ENCODE results near the gene ZBTB44. TPM values are rescaled to one million over a fixed set of nuclear protein-coding genes. Genes with fewer than 3 reads are reported as not detected.
"Not testable (repeated sequence)": the region's sequence is repeated elsewhere in the genome, so short reads cannot be mapped to it uniquely, and the experiment has no call there.

ZBTB44 gene
- total and polyA plus RNA-seq, 11 donors: 9.7 to 56.3 (median 37.2) TPM

- intact Hi-C loops (cut with DNase I): no loop called here
- Histone ChIP-seq H3K4me3 (no peak overlapping the region), H3K9me3 (no peaks in the 10 kb centered on the region), H3K4me1 (peaks cover 0 to 20% (median 11%) of the 10 kb centered on the region in 12 donors), H3K27me3 (no peaks in the 10 kb centered on the region), H3K27ac (no peak overlapping the region), H3K36me3 (peaks cover 0 to 31% (median 25%) of the 10 kb centered on the region in 9 donors)
- no peak for DNase-seq
- TF ChIP-seq CTCF (IDR thresholded peaks at IDR 0.05) (no peak), POLR2A (IDR thresholded peaks at IDR 0.05) (no peak)
- ATAC-seq: no peak
- WGBS, 4 donors: 91 to 95% (median 95%) methylated on average over 2 of the region's 2 CpGs
Observed at GRCh38 chr11:130241713-130242112, 73.0 kb downstream of the ZBTB44 start.

- WGBS, 4 donors: 87 to 92% (median 91%) methylated on average over 6 of the region's 6 CpGs
- Histone ChIP-seq H3K36me3 (peaks cover 0 to 71% (median 52%) of the 10 kb centered on the region in 9 donors), H3K4me3 (no peak overlapping the region), H3K27me3 (no peaks in the 10 kb centered on the region), H3K9me3 (no peaks in the 10 kb centered on the region), H3K27ac (no peak overlapping the region), H3K4me1 (no peaks in the 10 kb centered on the region)
- no peak for ATAC-seq
- intact Hi-C loops (cut with DNase I): no loop called here
- no peak for TF ChIP-seq CTCF (IDR thresholded peaks at IDR 0.05)
- no peak for TF ChIP-seq POLR2A (IDR thresholded peaks at IDR 0.05)
- no peak for DNase-seq
Observed at GRCh38 chr11:130237282-130238006, 77.3 kb downstream of the ZBTB44 start.

- peaks cover 0 to 86% (median 57%) of the 10 kb centered on the region in 9 donors for H3K36me3 ChIP-seq
- no peak for DNase-seq
- no peaks in the 10 kb centered on the region for H3K9me3 ChIP-seq
- no peak for ATAC-seq
- H3K4me3 ChIP-seq: no peak overlapping the region
- no peak overlapping the region for H3K27ac ChIP-seq
- no peaks in the 10 kb centered on the region for H3K27me3 ChIP-seq
- intact Hi-C loops (cut with DNase I): no loop called here
- H3K4me1 ChIP-seq: no peaks in the 10 kb centered on the region
- TF ChIP-seq POLR2A (IDR thresholded peaks at IDR 0.05): no peak
- no peak for TF ChIP-seq CTCF (IDR thresholded peaks at IDR 0.05)
Observed at GRCh38 chr11:130234315-130234714, 80.4 kb downstream of the ZBTB44 start.

GRCh38 chr11:130233888-130234287 is 80.8 kb downstream of the ZBTB44 start:
- H3K27ac ChIP-seq; H3K4me3 ChIP-seq; H3K9me3 ChIP-seq; intact Hi-C loops (cut with DNase I); H3K4me1 ChIP-seq; H3K27me3 ChIP-seq; DNase-seq; ATAC-seq: not testable (repeated sequence)
- H3K36me3 ChIP-seq: peaks cover 0 to 84% (median 54%) of the 10 kb centered on the region in 9 donors
- 84 to 90% (median 86%) methylated on average over 3 of the region's 3 CpGs for WGBS, 4 donors

GRCh38 chr11:130233486-130233885 is 81.2 kb downstream of the ZBTB44 start:
- ATAC-seq; H3K4me1 ChIP-seq; intact Hi-C loops (cut with DNase I); H3K27ac ChIP-seq; H3K9me3 ChIP-seq; DNase-seq; H3K4me3 ChIP-seq; H3K27me3 ChIP-seq: not testable (repeated sequence)
- H3K36me3 ChIP-seq: peaks cover 0 to 80% (median 54%) of the 10 kb centered on the region in 9 donors
